ENCODE data around the gene ZBTB46.

The ZBTB46 gene

GRCh38 chr20:63775096-63775978 is 55.7 kb downstream of the ZBTB46 start:
- Mint-ChIP-seq H3K27ac (no peak overlapping the region), H3K9me3 (no peaks in the 10 kb centered on the region), H3K4me1 (peaks cover 5% of the 10 kb centered on the region), H3K27me3 (no peaks in the 10 kb centered on the region), H3K4me3 (no peak overlapping the region), H3K36me3 (no peaks in the 10 kb centered on the region)

- H3K4me1 Mint-ChIP-seq, result peaks cover 5% of the 10 kb centered on the region
- no peaks in the 10 kb centered on the region for H3K27me3 Mint-ChIP-seq
- no peak overlapping the region for H3K27ac Mint-ChIP-seq
- no peak overlapping the region for H3K4me3 Mint-ChIP-seq
- H3K9me3 Mint-ChIP-seq, result no peaks in the 10 kb centered on the region
- no peaks in the 10 kb centered on the region for H3K36me3 Mint-ChIP-seq
Observed at GRCh38 chr20:63774306-63774705, 56.8 kb downstream of the ZBTB46 start.

- Mint-ChIP-seq H3K4me3 (no peak overlapping the region), H3K9me3 (no peaks in the 10 kb centered on the region), H3K27me3 (no peaks in the 10 kb centered on the region)
Observed at GRCh38 chr20:63773571-63774241, 57.4 kb downstream of the ZBTB46 start.

GRCh38 chr20:63772781-63773518 is 58.1 kb downstream of the ZBTB46 start:
- no peaks in the 10 kb centered on the region for H3K27me3 Mint-ChIP-seq
- H3K4me1 Mint-ChIP-seq, result peaks cover 5% of the 10 kb centered on the region
- no peaks in the 10 kb centered on the region for H3K36me3 Mint-ChIP-seq
- no peak overlapping the region for H3K4me3 Mint-ChIP-seq
- no peak overlapping the region for H3K27ac Mint-ChIP-seq
- H3K9me3 Mint-ChIP-seq, result no peaks in the 10 kb centered on the region

More at GRCh38 chr20:63773571-63774241, 57.4 kb downstream of the ZBTB46 start:
- Mint-ChIP-seq H3K36me3 (no peaks in the 10 kb centered on the region), H3K4me1 (peaks cover 5% of the 10 kb centered on the region), H3K27ac (no peak overlapping the region)

GRCh38 chr20:63771046-63771707 is 59.9 kb downstream of the ZBTB46 start:
- Mint-ChIP-seq H3K27ac (no peak overlapping the region), H3K9me3 (no peaks in the 10 kb centered on the region), H3K4me3 (no peak overlapping the region), H3K27me3 (no peaks in the 10 kb centered on the region), H3K36me3 (no peaks in the 10 kb centered on the region), H3K4me1 (peaks cover 5% of the 10 kb centered on the region)

GRCh38 chr20:63769891-63770474 is 61.1 kb downstream of the ZBTB46 start:
- no peaks in the 10 kb centered on the region for H3K27me3 Mint-ChIP-seq

GRCh38 chr20:63768591-63769515 is 62.2 kb downstream of the ZBTB46 start:
- Mint-ChIP-seq H3K9me3 (no peaks in the 10 kb centered on the region), H3K4me1 (no peaks in the 10 kb centered on the region), H3K27ac (peak overlapping the region; percentile 59), H3K36me3 (no peaks in the 10 kb centered on the region), H3K27me3 (no peaks in the 10 kb centered on the region), H3K4me3 (no peak overlapping the region)

More at GRCh38 chr20:63769891-63770474, 61.1 kb downstream of the ZBTB46 start:
- no peak overlapping the region for H3K27ac Mint-ChIP-seq
- no peaks in the 10 kb centered on the region for H3K9me3 Mint-ChIP-seq
- no peak overlapping the region for H3K4me3 Mint-ChIP-seq
- peaks cover 5% of the 10 kb centered on the region for H3K4me1 Mint-ChIP-seq
- no peaks in the 10 kb centered on the region for H3K36me3 Mint-ChIP-seq

GRCh38 chr20:63767886-63768285 is 63.2 kb downstream of the ZBTB46 start:
- Mint-ChIP-seq H3K4me3 (no peak overlapping the region), H3K4me1 (no peaks in the 10 kb centered on the region), H3K36me3 (no peaks in the 10 kb centered on the region), H3K27me3 (no peaks in the 10 kb centered on the region), H3K27ac (no peak overlapping the region), H3K9me3 (no peaks in the 10 kb centered on the region)

GRCh38 chr20:63767456-63767855 is 63.6 kb downstream of the ZBTB46 start:
- H3K4me1 Mint-ChIP-seq, result no peaks in the 10 kb centered on the region
- no peaks in the 10 kb centered on the region for H3K36me3 Mint-ChIP-seq
- H3K27ac Mint-ChIP-seq, result no peak overlapping the region
- H3K27me3 Mint-ChIP-seq, result no peaks in the 10 kb centered on the region
- H3K9me3 Mint-ChIP-seq, result no peaks in the 10 kb centered on the region
- H3K4me3 Mint-ChIP-seq, result no peak overlapping the region

- Mint-ChIP-seq H3K27me3 (no peaks in the 10 kb centered on the region), H3K4me1 (no peaks in the 10 kb centered on the region), H3K4me3 (no peak overlapping the region), H3K27ac (no peak overlapping the region), H3K9me3 (no peaks in the 10 kb centered on the region), H3K36me3 (no peaks in the 10 kb centered on the region)
Observed at GRCh38 chr20:63766695-63767426, 64.2 kb downstream of the ZBTB46 start.

GRCh38 chr20:63765902-63766301 is 65.2 kb downstream of the ZBTB46 start:
- Mint-ChIP-seq H3K27me3 (no peaks in the 10 kb centered on the region), H3K36me3 (no peaks in the 10 kb centered on the region), H3K9me3 (no peaks in the 10 kb centered on the region), H3K4me3 (no peak overlapping the region), H3K27ac (no peak overlapping the region), H3K4me1 (no peaks in the 10 kb centered on the region)

GRCh38 chr20:63765082-63765873 is 65.8 kb downstream of the ZBTB46 start:
- H3K9me3 Mint-ChIP-seq, result no peaks in the 10 kb centered on the region
- no peak overlapping the region for H3K27ac Mint-ChIP-seq
- no peaks in the 10 kb centered on the region for H3K36me3 Mint-ChIP-seq

GRCh38 chr20:63759377-63759901 is 71.6 kb downstream of the ZBTB46 start:
- Mint-ChIP-seq H3K27ac (no peak overlapping the region), H3K36me3 (no peaks in the 10 kb centered on the region), H3K9me3 (no peaks in the 10 kb centered on the region)

More at GRCh38 chr20:63765082-63765873, 65.8 kb downstream of the ZBTB46 start:
- Mint-ChIP-seq H3K4me3 (no peak overlapping the region), H3K4me1 (no peaks in the 10 kb centered on the region), H3K27me3 (no peaks in the 10 kb centered on the region)

More at GRCh38 chr20:63759377-63759901, 71.6 kb downstream of the ZBTB46 start:
- Mint-ChIP-seq H3K4me1 (peaks cover 5% of the 10 kb centered on the region), H3K27me3 (no peaks in the 10 kb centered on the region), H3K4me3 (no peak overlapping the region)

All from activated naive CD4-positive, alpha-beta T cell treated with anti-CD3 and anti-CD28 coated beads, Interleukin-2, amount 50 U/mL, for 24 hours (primary cell).